HEK293T (cell line): ENCODE data around the gene TEDDM1.

Source experiments
- CTCF ChIA-PET: fragments of 350-600 bp; formaldehyde crosslinking; extraction: SDS; loops from one replicate; lab custom pipeline; 2021; ENCODE audit warnings: antibody characterized with exemption, inconsistent platforms; lab: Yijun Ruan, JAX
- POLR2A ChIA-PET: fragments of 350-600 bp; formaldehyde crosslinking; extraction: SDS; loops from one replicate; lab custom pipeline; 2020; ENCODE audit warnings: antibody characterized with exemption, inconsistent platforms; lab: Yijun Ruan, JAX
- DNase-seq: peaks from one replicate; pipeline ENCODE4 v3.0.0; 2012; ENCODE audit warnings: mixed read lengths; ENCODE audit errors: extremely low spot score
- ARNT ChIP-seq: fragments of 450-650 bp; IDR thresholded peaks from 2 replicates; pipeline ENCODE4 v1.6.1; 2017; ENCODE audit warnings: mild to moderate bottlenecking
- BHLHE40 ChIP-seq: fragments of 450-650 bp; IDR thresholded peaks from 2 replicates; pipeline ENCODE4 v1.6.1; 2016; ENCODE audit warnings: mild to moderate bottlenecking, moderate library complexity, borderline replicate concordance
- CTBP1 ChIP-seq: fragments of 450-650 bp; IDR thresholded peaks from 2 replicates; pipeline ENCODE4 v1.6.1; 2016; ENCODE audit warnings: borderline replicate concordance
- ELF4 ChIP-seq: fragments of 450-650 bp; IDR thresholded peaks from 2 replicates; pipeline ENCODE4 v1.6.1; 2017; ENCODE audit warnings: antibody characterized with exemption
- FOXA1 ChIP-seq: fragments of 450-650 bp; IDR thresholded peaks from 2 replicates; pipeline ENCODE4 v1.6.1; 2016; ENCODE audit warnings: mild to moderate bottlenecking
- FOXK2 ChIP-seq: fragments of 450-650 bp; IDR thresholded peaks from 2 replicates; pipeline ENCODE4 v1.6.1; 2016; ENCODE audit warnings: mild to moderate bottlenecking
- FOXM1 ChIP-seq: fragments of 450-650 bp; IDR thresholded peaks from 2 replicates; pipeline ENCODE4 v1.6.1; 2017; ENCODE audit warnings: mild to moderate bottlenecking, borderline replicate concordance
- HDGF ChIP-seq: fragments of 450-650 bp; IDR thresholded peaks from 2 replicates; pipeline ENCODE4 v1.6.1; 2017; ENCODE audit warnings: antibody characterized with exemption, borderline replicate concordance
- L3MBTL2 ChIP-seq: fragments of 450-650 bp; conservative IDR thresholded peaks from 2 replicates; pipeline ENCODE4 v1.6.1; 2016; ENCODE audit warnings: mild to moderate bottlenecking
- LEF1 ChIP-seq: fragments of 450-650 bp; IDR thresholded peaks from 2 replicates; pipeline ENCODE4 v1.6.1; 2017; ENCODE audit warnings: mild to moderate bottlenecking, borderline replicate concordance
- NFRKB ChIP-seq: fragments of 450-650 bp; IDR thresholded peaks from 2 replicates; pipeline ENCODE4 v1.6.1; 2016; ENCODE audit warnings: mild to moderate bottlenecking, moderate library complexity
- SP1 ChIP-seq: fragments of 450-650 bp; IDR thresholded peaks from 2 replicates; pipeline ENCODE4 v1.6.1; 2017
- SUZ12 ChIP-seq: fragments of 450-650 bp; IDR thresholded peaks from 2 replicates; pipeline ENCODE4 v1.6.1; 2016; ENCODE audit warnings: mild to moderate bottlenecking
- TARDBP ChIP-seq: fragments of 450-650 bp; IDR thresholded peaks from 2 replicates; pipeline ENCODE4 v1.6.1; 2016
- ZNF384 ChIP-seq: fragments of 450-650 bp; IDR thresholded peaks from 2 replicates; pipeline ENCODE4 v1.6.1; 2016
- TF ChIP-seq, protein P1 (sequence below): fragments of 450-650 bp; IDR thresholded peaks from 2 replicates; pipeline ENCODE4 v1.6.1; 2016

Gene TEDDM1

DNA sequence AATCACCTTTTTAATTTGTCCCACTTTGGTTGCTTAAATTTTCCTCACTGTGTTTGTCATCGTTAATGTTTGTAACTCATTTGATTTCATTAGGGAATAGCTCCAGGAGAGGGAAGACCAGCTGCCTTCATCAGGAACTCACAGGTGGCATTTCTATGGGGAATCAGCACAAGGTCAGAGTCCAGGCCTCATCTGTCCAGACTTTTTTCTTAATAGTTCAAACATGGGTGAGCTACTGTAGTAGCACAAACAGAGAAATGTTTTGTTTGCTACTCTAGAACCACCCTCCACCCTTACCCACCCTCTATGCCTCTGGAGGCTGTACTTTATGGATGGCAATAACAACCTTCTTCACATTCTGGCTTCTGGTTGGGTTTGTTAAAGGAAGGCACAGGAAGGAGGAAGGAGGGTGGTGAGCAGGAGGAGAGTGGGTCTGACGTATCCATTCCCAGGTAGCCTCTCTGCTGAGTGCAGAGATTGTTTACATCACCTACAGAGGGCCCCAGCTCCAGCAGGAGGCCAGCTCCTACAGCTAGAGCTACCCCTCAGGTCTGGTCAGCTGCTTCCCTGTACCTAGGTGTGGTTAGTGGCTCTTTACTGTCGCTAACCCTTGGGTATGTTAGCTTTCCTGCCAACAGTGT, 8.1 kb upstream of the TEDDM1 start:
- TF ChIP-seq FOXK2: no peak
- TF ChIP-seq FOXA1: no peak
- TF ChIP-seq ELF4: no peak
- no peak for TF ChIP-seq SP1
- TF ChIP-seq FOXM1: no peak
- ChIA-PET CTCF (interaction anchor here (0.6 to 2.4 kb wide), 2 partner anchors 12 to 324 kb away, joined by 3 to 7 read pairs; no protein-coding TSS in a partner anchor), POLR2A (no interaction called here)
- DNase-seq: no peak

DNA sequence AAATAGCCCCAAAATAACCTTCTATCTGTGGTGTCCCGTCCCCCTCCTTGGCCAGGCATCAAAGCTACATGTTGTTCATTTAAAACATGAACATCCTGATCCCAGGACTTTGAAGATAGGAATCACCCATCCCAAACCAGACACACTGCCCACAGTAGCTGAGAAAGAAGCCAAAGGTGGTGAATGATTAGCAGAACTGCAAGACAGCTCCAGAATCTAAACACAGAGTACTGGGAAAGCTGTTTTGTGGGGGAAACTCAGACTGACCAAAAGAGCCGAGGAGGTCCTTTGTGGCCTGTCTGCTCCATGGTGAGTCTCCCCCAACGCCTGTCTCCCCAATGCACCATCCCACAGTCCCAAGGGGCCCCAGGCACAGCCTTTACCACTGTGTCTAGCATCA, 7.3 kb upstream of the TEDDM1 start:
- TF ChIP-seq FOXM1: no peak
- no peak for TF ChIP-seq SP1
- TF ChIP-seq, protein P1, sequence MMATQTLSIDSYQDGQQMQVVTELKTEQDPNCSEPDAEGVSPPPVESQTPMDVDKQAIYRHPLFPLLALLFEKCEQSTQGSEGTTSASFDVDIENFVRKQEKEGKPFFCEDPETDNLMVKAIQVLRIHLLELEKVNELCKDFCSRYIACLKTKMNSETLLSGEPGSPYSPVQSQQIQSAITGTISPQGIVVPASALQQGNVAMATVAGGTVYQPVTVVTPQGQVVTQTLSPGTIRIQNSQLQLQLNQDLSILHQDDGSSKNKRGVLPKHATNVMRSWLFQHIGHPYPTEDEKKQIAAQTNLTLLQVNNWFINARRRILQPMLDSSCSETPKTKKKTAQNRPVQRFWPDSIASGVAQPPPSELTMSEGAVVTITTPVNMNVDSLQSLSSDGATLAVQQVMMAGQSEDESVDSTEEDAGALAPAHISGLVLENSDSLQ: no peak
- no peak for TF ChIP-seq CTBP1
- no peak for TF ChIP-seq FOXA1
- TF ChIP-seq NFRKB: no peak
- TF ChIP-seq HDGF: no peak
- no peak for TF ChIP-seq L3MBTL2
- no peak for TF ChIP-seq SUZ12
- TF ChIP-seq ARNT: no peak
- POLR2A ChIA-PET: no interaction called here
- CTCF ChIA-PET: interaction anchor here (0.6 to 2.4 kb wide), 2 partner anchors 11 to 323 kb away, joined by 3 to 7 read pairs; no protein-coding TSS in a partner anchor
- DNase-seq: no peak

GRCh38 chr1:182406012-182406411, 5.5 kb upstream of the TEDDM1 start:
- ChIA-PET CTCF (no interaction called here), POLR2A (no interaction called here)
- DNase-seq: no peak
- no peak for TF ChIP-seq SP1
- TF ChIP-seq ELF4: no peak
- TF ChIP-seq SUZ12: no peak
- TF ChIP-seq BHLHE40: no peak
- TF ChIP-seq ZNF384: no peak
- TF ChIP-seq LEF1: no peak

GRCh38 chr1:182405578-182405977, 5.1 kb upstream of the TEDDM1 start:
- DNase-seq: no peak
- ChIA-PET CTCF (interaction anchor here (1.0 kb wide), 1 partner anchor 9 kb away, joined by 3 read pairs; no protein-coding TSS in a partner anchor), POLR2A (no interaction called here)
- TF ChIP-seq BHLHE40 (no peak), HDGF (no peak), ARNT (no peak), TARDBP (no peak), CTBP1 (no peak), FOXM1 (no peak), FOXA1 (no peak), ELF4 (no peak), SUZ12 (no peak), NFRKB (no peak), ZNF384 (no peak), FOXK2 (no peak), SP1 (no peak), L3MBTL2 (no peak), LEF1 (no peak)
- TF ChIP-seq, protein P1: no peak

GRCh38 chr1:182404781-182405180, 4.3 kb upstream of the TEDDM1 start:
- POLR2A ChIA-PET: no interaction called here
- no peak for DNase-seq
- TF ChIP-seq BHLHE40 (no peak), ELF4 (no peak), CTBP1 (no peak), NFRKB (no peak), TARDBP (no peak), LEF1 (no peak), HDGF (no peak), FOXK2 (no peak), ZNF384 (no peak), SUZ12 (no peak), ARNT (no peak)
- TF ChIP-seq, protein P1: no peak
- CTCF ChIA-PET: interaction anchor here (0.8 to 1.0 kb wide), 2 partner anchors 8 to 262 kb away, joined by 3 read pairs; no protein-coding TSS in a partner anchor

GRCh38 chr1:182397653-182398393, 2.6 kb downstream of the TEDDM1 start:
- POLR2A ChIA-PET: no interaction called here
- DNase-seq: no peak
- CTCF ChIA-PET: interaction anchor here (1.1 kb wide), 1 partner anchor 108 kb away, joined by 3 read pairs; no protein-coding TSS in a partner anchor
- TF ChIP-seq FOXA1 (no peak), ARNT (no peak), FOXK2 (no peak), NFRKB (no peak), L3MBTL2 (no peak)
